Parathyroid adenoma (tissue), 2 donors: ENCODE results near the gene NCEH1.
"Not testable (repeated sequence)": the region's sequence is repeated elsewhere in the genome, so short reads cannot be mapped to it uniquely, and the experiment has no call there.

Experiments
- H2AFZ ChIP-seq: fragments of 300-600 bp; sonication (generic); one replicate; pipeline ENCODE4 v1.7.0; 2017; ENCODE audit warnings: antibody characterized with exemption, mild to moderate bottlenecking
- H3K27ac ChIP-seq: fragments of 300-600 bp; sonication (generic); one replicate; pipeline ENCODE4 v1.7.0; 2017
- H3K27me3 ChIP-seq: fragments of 300-600 bp; sonication (generic); one replicate; pipeline ENCODE4 v1.7.0; 2017; ENCODE audit warnings: low read length; ENCODE audit not compliant: control insufficient read depth, insufficient read depth
- H3K36me3 ChIP-seq: fragments of 300-600 bp; sonication (generic); one replicate; pipeline ENCODE4 v1.7.0; 2017; ENCODE audit warnings: low read length; ENCODE audit not compliant: control insufficient read depth, insufficient read depth
- H3K4me1 ChIP-seq: fragments of 300-600 bp; sonication (generic); one replicate; pipeline ENCODE4 v1.7.0; 2017; ENCODE audit warnings: control low read depth
- H3K4me2 ChIP-seq: fragments of 300-600 bp; sonication (generic); one replicate; pipeline ENCODE4 v1.7.0; 2017; ENCODE audit warnings: low read length
- H3K4me3 ChIP-seq: fragments of 300-600 bp; sonication (generic); one replicate; pipeline ENCODE4 v1.7.0; 2017; ENCODE audit warnings: low read depth, low read length
- H3K79me2 ChIP-seq: fragments of 300-600 bp; sonication (generic); one replicate; pipeline ENCODE4 v1.7.0; 2017; ENCODE audit warnings: control low read depth
- H3K9ac ChIP-seq: fragments of 300-600 bp; sonication (generic); one replicate; pipeline ENCODE4 v1.7.0; 2017; ENCODE audit warnings: mild to moderate bottlenecking
- H3K9me3 ChIP-seq: fragments of 300-600 bp; sonication (generic); one replicate; pipeline ENCODE4 v1.7.0; 2017; ENCODE audit warnings: low read length; ENCODE audit not compliant: control insufficient read depth
- TF ChIP-seq, protein P1 (sequence below): fragments of 300-600 bp; sonication (generic); IDR thresholded peaks from one replicate; pipeline ENCODE4 v1.7.0; 2017; ENCODE audit warnings: antibody characterized with exemption, mild to moderate bottlenecking
- donor health status: primary hyperparathyroidism.

Gene NCEH1

DNA sequence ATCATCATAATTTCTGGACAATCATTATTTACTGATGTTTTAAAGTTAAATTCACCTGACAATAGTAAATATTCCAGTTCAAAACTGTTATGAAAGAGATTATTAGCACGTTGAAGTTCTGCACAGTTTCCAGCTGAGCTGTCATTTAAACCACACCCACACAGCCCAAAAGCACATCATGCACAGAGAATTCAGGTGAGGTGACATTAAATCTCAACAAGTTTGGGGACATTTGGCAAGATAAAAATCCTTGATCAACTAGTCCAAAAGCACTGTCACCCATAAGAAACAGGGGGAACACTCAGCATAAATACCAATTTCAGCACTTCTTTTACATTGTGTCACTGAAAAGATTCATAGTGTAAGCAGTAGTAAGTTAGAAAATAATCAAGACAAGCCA, 6.9 kb downstream of the NCEH1 start:
- Histone ChIP-seq H3K79me2 (peaks cover 8% of the 10 kb centered on the region), H3K27ac (no peak overlapping the region), H3K36me3 (no peaks in the 10 kb centered on the region), H3K9me3 (no peaks in the 10 kb centered on the region), H3K4me3 (no peak overlapping the region), H3K9ac (no peak overlapping the region), H2AFZ (no peak overlapping the region), H3K4me2 (no peak overlapping the region), H3K27me3 (no peaks in the 10 kb centered on the region), H3K4me1 (no peaks in the 10 kb centered on the region)
- TF ChIP-seq, protein P1, sequence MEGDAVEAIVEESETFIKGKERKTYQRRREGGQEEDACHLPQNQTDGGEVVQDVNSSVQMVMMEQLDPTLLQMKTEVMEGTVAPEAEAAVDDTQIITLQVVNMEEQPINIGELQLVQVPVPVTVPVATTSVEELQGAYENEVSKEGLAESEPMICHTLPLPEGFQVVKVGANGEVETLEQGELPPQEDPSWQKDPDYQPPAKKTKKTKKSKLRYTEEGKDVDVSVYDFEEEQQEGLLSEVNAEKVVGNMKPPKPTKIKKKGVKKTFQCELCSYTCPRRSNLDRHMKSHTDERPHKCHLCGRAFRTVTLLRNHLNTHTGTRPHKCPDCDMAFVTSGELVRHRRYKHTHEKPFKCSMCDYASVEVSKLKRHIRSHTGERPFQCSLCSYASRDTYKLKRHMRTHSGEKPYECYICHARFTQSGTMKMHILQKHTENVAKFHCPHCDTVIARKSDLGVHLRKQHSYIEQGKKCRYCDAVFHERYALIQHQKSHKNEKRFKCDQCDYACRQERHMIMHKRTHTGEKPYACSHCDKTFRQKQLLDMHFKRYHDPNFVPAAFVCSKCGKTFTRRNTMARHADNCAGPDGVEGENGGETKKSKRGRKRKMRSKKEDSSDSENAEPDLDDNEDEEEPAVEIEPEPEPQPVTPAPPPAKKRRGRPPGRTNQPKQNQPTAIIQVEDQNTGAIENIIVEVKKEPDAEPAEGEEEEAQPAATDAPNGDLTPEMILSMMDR: no peak

DNA sequence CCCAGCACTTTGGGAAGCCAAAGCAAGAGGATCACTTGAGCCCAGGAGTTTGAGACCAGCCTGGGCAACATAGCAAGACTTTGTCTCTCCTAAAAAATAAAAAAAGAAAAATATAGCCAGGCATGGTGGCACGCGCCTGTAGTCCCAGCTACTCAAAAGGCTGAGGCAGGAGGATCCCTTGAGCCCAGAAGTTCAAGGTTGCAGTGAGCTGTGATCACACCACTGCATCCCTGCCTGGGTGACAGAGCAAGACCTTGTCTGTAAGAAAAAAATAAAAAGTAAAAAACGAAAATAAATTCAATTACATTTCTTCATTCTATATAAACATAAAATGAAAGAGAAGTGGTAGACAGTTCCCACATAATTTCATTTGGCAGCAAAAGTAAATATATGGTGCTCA, 8.1 kb downstream of the NCEH1 start:
- H3K27me3 ChIP-seq, H3K27ac ChIP-seq, H3K36me3 ChIP-seq, H3K9me3 ChIP-seq, H3K4me1 ChIP-seq, H3K9ac ChIP-seq, H3K79me2 ChIP-seq, H2AFZ ChIP-seq, H3K4me3 ChIP-seq, H3K4me2 ChIP-seq: not testable (repeated sequence)

DNA sequence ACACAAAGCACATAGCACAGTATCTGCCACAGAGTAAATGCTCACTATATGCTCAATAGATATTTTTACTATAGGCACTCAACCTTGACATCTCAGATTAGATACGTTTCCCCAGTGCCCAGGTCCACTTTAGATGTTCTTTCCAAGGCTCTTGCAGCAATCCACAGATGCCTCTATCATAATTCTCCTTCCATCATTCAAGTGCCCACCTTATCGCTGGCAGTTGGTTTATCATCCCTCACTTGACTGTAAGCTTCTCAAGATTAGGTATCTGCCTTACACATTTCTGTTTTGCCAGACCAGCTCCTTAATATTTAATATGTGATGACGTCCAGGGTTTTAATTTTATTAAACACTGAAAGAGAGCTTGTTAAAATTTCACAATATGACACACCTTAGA, 8.6 kb downstream of the NCEH1 start:
- TF ChIP-seq, protein P1: no peak
- Histone ChIP-seq H3K9ac (no peak overlapping the region), H3K36me3 (no peaks in the 10 kb centered on the region), H3K27ac (no peak overlapping the region), H3K79me2 (peaks cover 2% of the 10 kb centered on the region), H3K9me3 (no peaks in the 10 kb centered on the region), H3K4me1 (peaks cover 8% of the 10 kb centered on the region), H2AFZ (no peak overlapping the region), H3K4me2 (no peak overlapping the region), H3K4me3 (no peak overlapping the region), H3K27me3 (no peaks in the 10 kb centered on the region)

DNA sequence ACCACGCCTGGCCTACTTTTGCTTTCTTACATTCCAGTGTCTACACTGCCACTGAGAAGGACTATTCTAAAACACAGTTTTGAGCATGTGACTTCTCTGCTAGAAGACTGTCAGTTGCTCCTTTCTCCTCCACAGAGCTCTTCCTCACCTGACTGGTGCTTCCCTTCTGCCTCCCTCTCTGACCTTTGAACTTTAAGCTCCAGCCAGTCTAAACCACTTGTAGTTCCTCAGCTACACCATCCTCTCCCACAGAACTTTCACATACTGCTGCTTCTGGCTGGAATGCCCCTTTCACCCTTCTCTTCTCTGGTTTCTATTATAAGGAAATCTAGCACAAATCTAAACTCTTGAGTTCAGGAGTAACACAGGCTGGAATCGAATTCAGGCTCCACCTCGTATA, 9.1 kb downstream of the NCEH1 start:
- H3K36me3 ChIP-seq: no peaks in the 10 kb centered on the region
- no peaks in the 10 kb centered on the region for H3K9me3 ChIP-seq
- no peaks in the 10 kb centered on the region for H3K27me3 ChIP-seq
- peaks cover 8% of the 10 kb centered on the region for H3K4me1 ChIP-seq
- H3K4me3 ChIP-seq: no peak overlapping the region
- TF ChIP-seq, protein P1: no peak
- H3K9ac ChIP-seq: no peak overlapping the region
- H3K79me2 ChIP-seq: peaks cover 2% of the 10 kb centered on the region
- H2AFZ ChIP-seq: no peak overlapping the region
- no peak overlapping the region for H3K4me2 ChIP-seq
- no peak overlapping the region for H3K27ac ChIP-seq

DNA sequence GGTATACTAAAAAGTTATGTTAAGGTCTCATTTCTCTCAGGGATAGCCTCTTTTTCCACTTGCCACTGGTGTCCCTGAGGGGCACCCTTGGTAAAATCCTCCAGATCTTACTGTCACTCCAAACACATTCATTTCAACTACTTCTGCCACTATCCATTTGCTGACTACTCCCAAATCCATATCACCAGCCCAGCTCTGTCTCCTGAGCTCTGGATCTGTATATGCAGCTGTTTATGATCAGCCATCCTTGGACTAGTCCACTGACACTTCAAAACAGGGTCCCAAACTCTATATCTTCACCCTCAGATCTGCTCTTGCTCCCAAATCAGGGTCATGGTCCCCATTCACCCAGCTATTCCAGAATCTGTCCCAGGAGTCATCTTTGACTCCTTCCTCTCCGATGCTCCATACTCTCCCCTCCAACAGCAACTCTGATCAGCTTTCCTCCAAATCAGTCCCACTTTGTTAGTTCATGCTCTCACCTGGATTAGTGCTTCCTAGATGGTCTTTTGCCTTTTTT, 9.9 kb downstream of the NCEH1 start:
- Histone ChIP-seq H3K4me3 (no peak overlapping the region), H3K9ac (no peak overlapping the region), H3K4me1 (peaks cover 15% of the 10 kb centered on the region), H3K79me2 (peaks cover 2% of the 10 kb centered on the region), H3K4me2 (no peak overlapping the region), H3K27ac (no peak overlapping the region), H3K36me3 (no peaks in the 10 kb centered on the region), H2AFZ (no peak overlapping the region), H3K27me3 (no peaks in the 10 kb centered on the region), H3K9me3 (no peaks in the 10 kb centered on the region)
- TF ChIP-seq, protein P1: no peak
